Measurements from ENCODE around the gene SETD6. TPM values are rescaled to one million over a fixed set of nuclear protein-coding genes. Genes with fewer than 3 reads are reported as not detected.

Gene SETD6
- total RNA-seq, 1 experiment from 2014 or later: 22.0 TPM

DNA sequence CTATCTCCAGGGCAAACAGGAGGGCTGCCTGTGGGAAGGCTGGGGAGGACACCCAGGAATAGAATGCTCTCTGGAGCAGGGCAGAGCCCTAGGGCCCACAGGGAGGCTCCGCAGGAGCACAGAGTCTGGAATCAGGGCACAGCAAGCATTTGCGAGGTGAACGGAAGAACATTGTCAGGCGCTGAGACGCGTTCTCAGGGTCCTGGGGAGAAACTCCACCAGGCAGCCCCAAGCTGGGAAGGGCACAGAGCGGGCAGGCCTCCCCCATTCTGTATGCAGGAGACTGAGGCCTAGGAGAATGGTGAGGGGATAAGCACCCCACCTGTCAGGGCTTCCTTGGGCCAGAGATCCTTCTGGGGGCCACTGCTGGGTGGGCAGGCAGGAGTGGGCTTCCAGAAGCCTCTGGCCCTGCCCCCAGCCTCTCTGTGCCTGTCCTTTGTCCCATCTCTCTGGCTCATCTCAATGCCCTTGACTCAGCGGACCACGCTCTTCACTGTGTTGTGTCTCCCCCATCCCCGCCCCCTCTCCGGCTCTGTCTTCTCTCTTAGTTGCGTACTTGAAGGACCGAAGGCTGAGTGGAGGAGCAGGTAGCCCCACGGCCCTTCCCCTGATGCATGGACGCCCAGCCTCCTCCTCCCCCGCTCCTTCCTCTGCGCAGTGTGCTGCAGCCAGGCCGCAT lies 5.1 kb upstream of the SETD6 start:
- H3K4me2 ChIP-seq (ENCODE audit: low read length): no peak overlapping the region
- H3K4me3 ChIP-seq (ENCODE audit: low read length): no peak overlapping the region
- intact Hi-C loops (cut with micrococcal nuclease): loop anchor here (10.0 kb wide), 1 partner anchor 125 kb away; no protein-coding TSS in a partner anchor
- no peaks in the 10 kb centered on the region for H3K9me3 ChIP-seq (ENCODE audit: low read length)
- no peaks in the 10 kb centered on the region for H3K9me2 ChIP-seq (replicated peaks; ENCODE audit: low read length)
- H3F3A ChIP-seq (ENCODE audit: low read length, unreplicated experiment): no peaks in the 10 kb centered on the region
- ChIA-PET CTCF (no interaction called here), POLR2A (ENCODE audit: unreplicated experiment) (no interaction called here)
- no peaks in the 10 kb centered on the region for H3K4me1 ChIP-seq (ENCODE audit: insufficient read depth, low read length)
- no peak overlapping the region for H3K27ac ChIP-seq (ENCODE audit: low read length)
- BruUV-seq (replicated peaks): no TSS peak
- H2AFZ ChIP-seq (ENCODE audit: low read length): no peak overlapping the region
- H4K20me1 ChIP-seq (ENCODE audit: low read length): no peaks in the 10 kb centered on the region
- DNase-seq (no peak), ATAC-seq (no peak)
- H3K27me3 ChIP-seq (ENCODE audit: low read length): no peaks in the 10 kb centered on the region
- H3K79me2 ChIP-seq (ENCODE audit: low read length): peaks cover 20% of the 10 kb centered on the region
- TF ChIP-seq EZH2 (IDR thresholded peaks at IDR 0.05; ENCODE audit: low read length, unreplicated experiment) (no peak), EZH2phosphoT487 (IDR thresholded peaks at IDR 0.05; ENCODE audit: borderline replicate concordance, low read length) (no peak)
- TF ChIP-seq, protein P1, sequence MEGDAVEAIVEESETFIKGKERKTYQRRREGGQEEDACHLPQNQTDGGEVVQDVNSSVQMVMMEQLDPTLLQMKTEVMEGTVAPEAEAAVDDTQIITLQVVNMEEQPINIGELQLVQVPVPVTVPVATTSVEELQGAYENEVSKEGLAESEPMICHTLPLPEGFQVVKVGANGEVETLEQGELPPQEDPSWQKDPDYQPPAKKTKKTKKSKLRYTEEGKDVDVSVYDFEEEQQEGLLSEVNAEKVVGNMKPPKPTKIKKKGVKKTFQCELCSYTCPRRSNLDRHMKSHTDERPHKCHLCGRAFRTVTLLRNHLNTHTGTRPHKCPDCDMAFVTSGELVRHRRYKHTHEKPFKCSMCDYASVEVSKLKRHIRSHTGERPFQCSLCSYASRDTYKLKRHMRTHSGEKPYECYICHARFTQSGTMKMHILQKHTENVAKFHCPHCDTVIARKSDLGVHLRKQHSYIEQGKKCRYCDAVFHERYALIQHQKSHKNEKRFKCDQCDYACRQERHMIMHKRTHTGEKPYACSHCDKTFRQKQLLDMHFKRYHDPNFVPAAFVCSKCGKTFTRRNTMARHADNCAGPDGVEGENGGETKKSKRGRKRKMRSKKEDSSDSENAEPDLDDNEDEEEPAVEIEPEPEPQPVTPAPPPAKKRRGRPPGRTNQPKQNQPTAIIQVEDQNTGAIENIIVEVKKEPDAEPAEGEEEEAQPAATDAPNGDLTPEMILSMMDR (conservative IDR thresholded peaks at IDR 0.05; ENCODE audit: low read depth, low read length): no peak
- no peak overlapping the region for H3K9ac ChIP-seq (ENCODE audit: low read length)
- H3K36me3 ChIP-seq (ENCODE audit: low read depth, low read length): no peaks in the 10 kb centered on the region

DNA sequence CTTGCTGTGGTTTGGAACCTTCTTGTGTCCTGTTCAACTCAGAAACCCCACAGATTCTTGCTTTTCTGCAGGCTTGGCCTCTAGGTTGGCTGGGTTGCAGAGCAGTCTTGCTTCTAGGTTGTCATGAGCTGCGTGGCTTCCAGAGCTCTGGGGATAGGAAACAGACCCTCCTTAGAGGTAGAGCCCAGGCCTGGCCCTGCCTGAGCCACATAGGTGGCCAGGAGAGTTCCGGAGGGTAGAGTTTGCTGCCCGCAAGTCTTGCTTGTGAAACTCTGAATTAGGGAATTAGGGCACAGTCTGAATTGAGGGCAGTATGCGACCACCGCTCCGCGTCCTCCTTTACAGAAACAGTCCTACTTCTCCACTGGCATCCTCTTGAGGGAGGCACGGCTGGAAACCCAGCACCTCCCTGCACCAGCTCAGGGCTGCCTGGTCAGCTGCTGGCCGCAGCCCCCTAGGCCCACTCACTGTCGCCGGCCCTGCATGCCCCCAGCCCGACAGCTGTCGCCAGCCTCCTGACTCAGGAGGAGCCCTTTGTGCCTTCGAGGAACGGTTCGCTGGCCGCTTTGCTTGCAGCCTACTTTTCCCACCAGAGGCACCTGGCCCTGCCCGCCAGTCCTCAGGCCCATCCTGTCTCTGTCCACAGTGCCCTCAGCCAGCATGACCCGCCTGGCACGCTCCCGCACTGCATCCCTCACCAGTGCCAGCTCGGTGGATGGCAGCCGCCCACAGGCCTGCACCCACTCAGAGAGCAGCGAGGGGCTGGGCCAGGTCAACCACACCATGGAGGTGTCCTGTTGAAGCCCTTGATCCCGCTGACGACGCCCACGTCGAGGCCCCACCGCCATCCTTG lies 4.3 kb upstream of the SETD6 start:
- H3F3A ChIP-seq (ENCODE audit: low read length, unreplicated experiment): no peaks in the 10 kb centered on the region
- intact Hi-C loops (cut with micrococcal nuclease): loop anchor here (10.0 kb wide), 1 partner anchor 124 kb away; no protein-coding TSS in a partner anchor
- DNase-seq (no peak), ATAC-seq (no peak)
- no peaks in the 10 kb centered on the region for H3K27me3 ChIP-seq (ENCODE audit: low read length)
- CTCF ChIA-PET: no interaction called here
- no peak overlapping the region for H3K4me2 ChIP-seq (ENCODE audit: low read length)
- no peaks in the 10 kb centered on the region for H4K20me1 ChIP-seq (ENCODE audit: low read length)
- no peak overlapping the region for H3K27ac ChIP-seq (ENCODE audit: low read length)
- no peak overlapping the region for H3K4me3 ChIP-seq (ENCODE audit: low read length)
- H3K9ac ChIP-seq (ENCODE audit: low read length): no peak overlapping the region
- no peaks in the 10 kb centered on the region for H3K9me3 ChIP-seq (ENCODE audit: low read length)
- POLR2A ChIA-PET (ENCODE audit: unreplicated experiment): no interaction called here
- H3K79me2 ChIP-seq (ENCODE audit: low read length): peaks cover 20% of the 10 kb centered on the region
- H3K9me2 ChIP-seq (replicated peaks; ENCODE audit: low read length): no peaks in the 10 kb centered on the region
- no peak for TF ChIP-seq EZH2 (IDR thresholded peaks at IDR 0.05; ENCODE audit: low read length, unreplicated experiment)
- no peak for TF ChIP-seq EZH2phosphoT487 (IDR thresholded peaks at IDR 0.05; ENCODE audit: borderline replicate concordance, low read length)
- TF ChIP-seq, protein P1 (conservative IDR thresholded peaks at IDR 0.05; ENCODE audit: low read depth, low read length): no peak
- H2AFZ ChIP-seq (ENCODE audit: low read length): no peak overlapping the region
- no peaks in the 10 kb centered on the region for H3K4me1 ChIP-seq (ENCODE audit: insufficient read depth, low read length)
- no peaks in the 10 kb centered on the region for H3K36me3 ChIP-seq (ENCODE audit: low read depth, low read length)
- no TSS peak for BruUV-seq (replicated peaks)

Measured in PC-3 (cell line).